Mesodermal cell (in vitro differentiated cells): ENCODE results near the gene LRRC43.

Source experiments
- H3K27ac ChIP-seq: 2 replicates; pipeline ENCODE4 v1.7.0; 2013; ENCODE audit warnings: mild to moderate bottlenecking, low read depth, low read length, moderate library complexity; ENCODE audit not compliant: severe bottlenecking
- H3K36me3 ChIP-seq: 2 replicates; pipeline ENCODE4 v1.7.1; 2013; ENCODE audit warnings: mild to moderate bottlenecking, low read length, moderate library complexity; ENCODE audit not compliant: control insufficient read depth, insufficient read depth
- H3K4me1 ChIP-seq: one replicate; pipeline ENCODE4 v1.7.1; 2013; ENCODE audit warnings: mild to moderate bottlenecking, low read length; ENCODE audit not compliant: insufficient read depth, control insufficient read depth, poor library complexity, severe bottlenecking
- H3K4me3 ChIP-seq: 2 replicates; pipeline ENCODE4 v1.7.0; 2013; ENCODE audit warnings: low read length, control low read depth, mild to moderate bottlenecking; ENCODE audit not compliant: insufficient read depth, poor library complexity, severe bottlenecking; ENCODE audit errors: extremely low read depth
- H3K9me3 ChIP-seq: 2 replicates; pipeline ENCODE4 v1.7.1; 2013; ENCODE audit warnings: mild to moderate bottlenecking, low read length, moderate library complexity; ENCODE audit not compliant: control insufficient read depth
- WGBS, 2 experiments: methylation state at CpG; one replicate each; pipeline ENCODE4 v1.1.5; 2013; ENCODE audit warnings: missing lambda C conversion rate in 2 of 2; ENCODE audit not compliant: insufficient coverage in 2 of 2; 5-methylcytosine and 5-hydroxymethylcytosine counted together

Gene LRRC43

DNA sequence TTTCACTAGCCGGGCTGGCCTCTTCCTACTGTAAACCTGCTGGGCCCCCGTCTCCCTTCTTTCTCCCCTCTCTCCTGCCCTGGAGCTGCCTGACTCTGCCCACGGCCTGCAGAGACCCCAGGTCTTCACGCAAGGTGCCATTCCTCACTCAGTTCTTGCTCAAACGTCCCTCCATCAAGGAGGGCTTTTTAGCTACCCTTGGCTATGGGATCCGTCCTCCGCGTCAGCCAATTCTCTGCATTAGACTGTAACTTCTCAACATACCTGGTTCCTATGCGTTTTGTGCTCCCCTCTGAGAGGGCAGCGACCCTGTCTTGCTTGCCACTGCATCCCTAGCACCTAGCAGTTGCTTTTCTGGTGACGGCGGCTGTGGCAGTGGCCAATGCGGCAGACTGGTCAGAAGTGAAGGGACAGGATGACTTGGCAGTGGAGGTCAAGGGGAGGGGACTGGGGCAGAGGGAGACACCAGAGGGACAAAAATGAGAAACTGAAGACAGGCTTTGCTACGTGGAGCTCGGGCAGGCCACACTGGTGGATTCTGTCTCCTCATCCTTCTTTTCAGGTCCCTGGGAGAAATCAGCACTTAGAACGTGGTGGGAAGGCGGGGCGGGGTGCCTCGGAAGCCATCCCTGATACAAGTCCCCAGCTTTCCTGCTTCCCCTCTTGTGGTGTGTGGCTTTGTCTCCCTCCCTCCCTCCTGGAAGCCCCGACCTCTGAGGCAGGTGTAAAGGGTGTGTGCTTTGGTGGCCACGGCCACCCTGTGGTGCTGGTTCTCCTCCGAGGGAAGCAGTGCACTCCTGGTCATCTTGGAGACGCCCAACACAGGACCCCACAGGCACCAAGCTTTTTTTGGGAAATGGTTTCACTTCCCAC, 22.4 kb downstream of the LRRC43 start:
- 64 to 67% methylated on average over 14 to 20 of the region's 23 CpGs for WGBS, 2 experiments
- no peak overlapping the region for H3K27ac ChIP-seq
- no peaks in the 10 kb centered on the region for H3K9me3 ChIP-seq
- H3K4me1 ChIP-seq, result no peaks in the 10 kb centered on the region
- peaks cover 35% of the 10 kb centered on the region for H3K36me3 ChIP-seq
- no peak overlapping the region for H3K4me3 ChIP-seq

DNA sequence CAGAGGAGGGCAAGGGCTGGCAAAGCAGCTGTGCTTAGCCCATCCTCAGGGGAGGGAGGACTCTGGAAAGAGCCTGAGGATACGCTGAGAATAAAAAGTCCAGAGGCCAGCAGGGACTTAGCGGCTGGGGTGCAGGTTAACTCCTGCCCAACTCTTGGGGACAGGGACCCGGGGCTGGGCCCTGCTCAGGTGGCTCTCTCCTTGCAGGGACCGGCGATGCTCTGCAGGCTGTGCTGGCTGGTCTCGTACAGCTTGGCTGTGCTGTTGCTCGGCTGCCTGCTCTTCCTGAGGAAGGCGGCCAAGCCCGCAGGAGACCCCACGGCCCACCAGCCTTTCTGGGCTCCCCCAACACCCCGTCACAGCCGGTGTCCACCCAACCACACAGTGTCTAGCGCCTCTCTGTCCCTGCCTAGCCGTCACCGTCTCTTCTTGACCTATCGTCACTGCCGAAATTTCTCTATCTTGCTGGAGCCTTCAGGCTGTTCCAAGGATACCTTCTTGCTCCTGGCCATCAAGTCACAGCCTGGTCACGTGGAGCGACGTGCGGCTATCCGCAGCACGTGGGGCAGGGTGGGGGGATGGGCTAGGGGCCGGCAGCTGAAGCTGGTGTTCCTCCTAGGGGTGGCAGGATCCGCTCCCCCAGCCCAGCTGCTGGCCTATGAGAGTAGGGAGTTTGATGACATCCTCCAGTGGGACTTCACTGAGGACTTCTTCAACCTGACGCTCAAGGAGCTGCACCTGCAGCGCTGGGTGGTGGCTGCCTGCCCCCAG, 23.4 kb downstream of the LRRC43 start:
- 89 to 92% methylated on average over 21 to 27 of the region's 27 CpGs for whole genome bisulfite sequencing, 2 experiments
- no peak overlapping the region for H3K4me3 ChIP-seq
- H3K36me3 ChIP-seq, result peaks cover 45% of the 10 kb centered on the region
- no peaks in the 10 kb centered on the region for H3K4me1 ChIP-seq
- no peaks in the 10 kb centered on the region for H3K9me3 ChIP-seq
- H3K27ac ChIP-seq, result no peak overlapping the region

DNA sequence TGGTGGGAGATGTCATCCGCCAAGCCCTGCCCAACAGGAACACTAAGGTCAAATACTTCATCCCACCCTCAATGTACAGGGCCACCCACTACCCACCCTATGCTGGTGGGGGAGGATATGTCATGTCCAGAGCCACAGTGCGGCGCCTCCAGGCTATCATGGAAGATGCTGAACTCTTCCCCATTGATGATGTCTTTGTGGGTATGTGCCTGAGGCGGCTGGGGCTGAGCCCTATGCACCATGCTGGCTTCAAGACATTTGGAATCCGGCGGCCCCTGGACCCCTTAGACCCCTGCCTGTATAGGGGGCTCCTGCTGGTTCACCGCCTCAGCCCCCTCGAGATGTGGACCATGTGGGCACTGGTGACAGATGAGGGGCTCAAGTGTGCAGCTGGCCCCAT, 24.1 kb downstream of the LRRC43 start:
- peaks cover 52% of the 10 kb centered on the region for H3K36me3 ChIP-seq
- no peak overlapping the region for H3K4me3 ChIP-seq
- H3K9me3 ChIP-seq, result no peaks in the 10 kb centered on the region
- no peaks in the 10 kb centered on the region for H3K4me1 ChIP-seq
- 96 to 100% methylated on average over 4 to 6 of the region's 8 CpGs for WGBS, 2 experiments
- no peak overlapping the region for H3K27ac ChIP-seq

DNA sequence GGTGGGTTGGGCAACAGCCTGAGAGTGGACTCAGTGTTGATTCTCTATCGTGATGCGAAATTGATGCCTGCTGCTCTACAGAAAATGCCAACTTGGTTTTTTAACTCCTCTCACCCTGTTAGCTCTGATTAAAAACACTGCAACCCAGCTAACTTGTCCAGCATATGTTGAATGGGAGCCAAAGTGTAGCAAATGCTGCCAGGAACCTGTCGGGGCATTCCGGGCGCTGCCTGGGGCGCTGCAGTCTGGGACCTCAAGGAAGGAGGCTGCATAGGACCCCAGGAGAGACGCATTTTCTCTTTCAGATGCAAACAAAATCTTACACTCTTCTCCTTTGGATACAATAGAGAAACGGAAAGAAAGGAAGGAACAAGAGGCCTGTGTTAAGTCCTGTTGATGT, 24.5 kb downstream of the LRRC43 start:
- 96% methylated on average over 6 to 7 of the region's 8 CpGs for WGBS, 2 experiments
- peaks cover 56% of the 10 kb centered on the region for H3K36me3 ChIP-seq
- H3K27ac ChIP-seq, result no peak overlapping the region
- H3K4me3 ChIP-seq, result no peak overlapping the region
- H3K4me1 ChIP-seq, result no peaks in the 10 kb centered on the region
- H3K9me3 ChIP-seq, result no peaks in the 10 kb centered on the region

DNA sequence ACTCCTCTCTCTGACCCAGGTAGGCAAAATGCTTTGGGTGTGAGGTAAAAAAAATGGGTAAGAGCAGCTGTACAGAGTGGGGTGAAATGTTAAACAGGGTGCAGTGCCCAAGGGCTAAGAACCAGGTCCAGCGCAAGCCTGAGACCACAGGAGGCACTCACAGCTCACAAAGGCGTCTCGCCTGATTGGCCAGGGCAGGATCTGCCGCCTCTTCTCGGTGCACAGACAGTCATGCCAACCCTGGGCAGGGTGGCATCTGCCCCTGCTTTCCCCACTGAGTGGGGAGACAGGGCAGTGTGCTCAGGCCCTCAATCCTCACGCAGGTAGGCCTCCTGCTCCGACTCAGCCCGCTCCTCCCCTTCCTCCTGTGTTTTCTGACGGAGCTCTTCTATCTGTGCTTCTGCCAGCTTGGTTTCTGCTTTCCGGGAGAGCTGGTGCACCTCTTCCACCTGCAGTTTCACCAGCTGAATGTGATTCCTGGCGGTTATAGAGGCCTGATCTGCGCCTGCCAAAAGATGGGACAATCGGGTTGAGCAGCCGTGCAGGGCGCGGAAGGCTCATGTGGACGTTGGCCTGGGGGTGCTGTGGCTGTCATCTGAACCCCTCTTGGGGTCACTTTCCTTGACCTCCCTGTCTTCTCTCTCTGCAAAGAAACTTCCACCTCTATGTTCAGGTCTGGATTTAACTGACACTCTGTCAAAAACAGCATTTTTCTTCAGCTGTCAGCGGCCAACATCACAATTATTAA, 25.3 kb downstream of the LRRC43 start:
- no peak overlapping the region for H3K27ac ChIP-seq
- H3K9me3 ChIP-seq, result no peaks in the 10 kb centered on the region
- WGBS, 2 experiments, result 94 to 96% methylated on average over 18 of the region's 18 CpGs
- no peaks in the 10 kb centered on the region for H3K4me1 ChIP-seq
- H3K36me3 ChIP-seq, result peaks cover 64% of the 10 kb centered on the region
- no peak overlapping the region for H3K4me3 ChIP-seq

DNA sequence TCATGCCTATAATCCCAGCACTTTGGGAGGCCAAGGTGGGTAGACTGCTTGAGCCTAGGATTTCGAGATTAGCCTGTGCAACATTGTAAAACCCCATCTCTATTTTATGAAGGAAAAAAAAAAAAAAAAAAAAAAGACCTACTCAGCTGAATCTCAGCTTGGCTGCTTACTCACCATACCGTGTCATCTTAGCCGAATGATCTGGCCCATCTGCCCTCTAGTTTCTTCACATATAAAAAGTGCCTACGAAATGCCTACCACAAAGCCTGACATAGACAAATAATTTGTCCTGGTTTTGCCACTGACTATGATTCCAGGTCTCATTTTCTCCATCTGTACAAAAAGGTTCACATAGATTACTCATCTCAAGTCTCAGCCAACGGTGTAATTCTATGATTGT, 32.8 kb downstream of the LRRC43 start:
- WGBS, 2 experiments, result 92 to 100% methylated on average over 3 of the region's 5 CpGs

DNA sequence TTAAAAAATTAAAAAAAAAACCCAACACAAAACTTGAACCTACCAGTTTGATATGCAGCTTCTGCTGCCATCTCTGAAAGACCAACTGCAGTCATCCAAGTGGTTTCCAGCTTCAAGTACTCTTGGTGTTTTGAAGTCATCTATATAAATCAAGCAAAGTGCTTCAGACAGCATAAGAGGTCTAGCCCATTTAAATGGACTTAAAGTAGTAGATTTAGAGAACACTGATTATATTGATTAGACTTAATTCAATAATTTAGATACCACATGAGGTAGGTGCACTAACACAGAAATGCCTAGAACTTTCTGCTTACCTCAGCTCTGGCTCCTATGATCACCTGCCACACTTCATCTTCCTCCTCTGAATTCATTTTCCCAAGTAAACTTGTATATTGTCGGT, 33.5 kb downstream of the LRRC43 start:
- Histone ChIP-seq H3K4me1 (no peaks in the 10 kb centered on the region), H3K9me3 (no peaks in the 10 kb centered on the region), H3K27ac (no peak overlapping the region), H3K4me3 (no peak overlapping the region), H3K36me3 (peaks cover 89% of the 10 kb centered on the region)
- no CpG with 5 or more reads among the region's 1 CpG for WGBS, 2 experiments

More for the DNA sequence above, 32.8 kb downstream of the LRRC43 start:
- no peak overlapping the region for H3K27ac ChIP-seq
- H3K36me3 ChIP-seq, result peaks cover 89% of the 10 kb centered on the region
- no peak overlapping the region for H3K4me3 ChIP-seq
- no peaks in the 10 kb centered on the region for H3K9me3 ChIP-seq
- no peaks in the 10 kb centered on the region for H3K4me1 ChIP-seq

DNA sequence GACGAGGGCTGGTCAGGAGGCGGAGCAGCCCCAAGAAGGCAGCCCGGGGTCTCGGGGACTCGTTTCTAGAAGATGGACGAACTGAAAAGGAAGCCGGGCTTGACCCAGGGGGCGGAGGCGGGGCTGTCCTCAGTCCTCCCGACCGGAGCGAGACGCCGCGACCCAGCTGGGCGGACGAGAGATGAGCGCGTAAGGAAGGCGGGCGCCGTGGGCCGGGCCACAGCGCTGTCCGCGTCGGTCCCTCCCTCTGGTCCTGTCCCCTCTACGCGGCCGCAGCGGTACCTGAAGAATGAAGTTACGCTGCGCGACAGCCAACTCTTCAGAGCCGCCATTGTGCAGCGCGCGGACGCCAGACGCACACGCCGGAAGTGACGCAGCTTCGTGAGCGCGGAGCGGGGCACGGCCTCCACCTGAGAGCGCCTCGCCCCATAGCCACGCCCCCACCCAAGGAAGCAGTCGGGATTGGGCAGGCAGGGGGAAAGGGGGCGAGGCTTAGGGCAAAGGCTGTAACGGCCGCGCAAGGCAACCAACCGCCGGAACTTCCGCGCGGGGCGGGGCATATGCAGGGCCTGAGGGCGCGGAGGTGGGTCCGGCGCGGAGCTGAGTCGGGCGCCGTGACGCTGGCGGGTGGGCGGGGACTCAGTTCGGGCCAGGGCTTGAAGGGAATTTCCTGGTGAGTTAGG, 42.9 kb downstream of the LRRC43 start, which contains the start of gene DIABLO:
Gene DIABLO (minus strand): TSS at position 370 of the 683 bp plus-strand sequence. CDS start 38 bp downstream, at position 332.
- WGBS, 2 experiments, result 0 to 1% methylated on average over 46 to 52 of the region's 74 CpGs
- no peaks in the 10 kb centered on the region for H3K9me3 ChIP-seq
- H3K4me1 ChIP-seq, result peaks cover 21% of the 10 kb centered on the region
- H3K27ac ChIP-seq, result peak within 1 kb of the TSS; percentile 98
- peaks cover 48% of the 10 kb centered on the region for H3K36me3 ChIP-seq
- H3K4me3 ChIP-seq, result peak within 1 kb of the TSS; percentile 97

DNA sequence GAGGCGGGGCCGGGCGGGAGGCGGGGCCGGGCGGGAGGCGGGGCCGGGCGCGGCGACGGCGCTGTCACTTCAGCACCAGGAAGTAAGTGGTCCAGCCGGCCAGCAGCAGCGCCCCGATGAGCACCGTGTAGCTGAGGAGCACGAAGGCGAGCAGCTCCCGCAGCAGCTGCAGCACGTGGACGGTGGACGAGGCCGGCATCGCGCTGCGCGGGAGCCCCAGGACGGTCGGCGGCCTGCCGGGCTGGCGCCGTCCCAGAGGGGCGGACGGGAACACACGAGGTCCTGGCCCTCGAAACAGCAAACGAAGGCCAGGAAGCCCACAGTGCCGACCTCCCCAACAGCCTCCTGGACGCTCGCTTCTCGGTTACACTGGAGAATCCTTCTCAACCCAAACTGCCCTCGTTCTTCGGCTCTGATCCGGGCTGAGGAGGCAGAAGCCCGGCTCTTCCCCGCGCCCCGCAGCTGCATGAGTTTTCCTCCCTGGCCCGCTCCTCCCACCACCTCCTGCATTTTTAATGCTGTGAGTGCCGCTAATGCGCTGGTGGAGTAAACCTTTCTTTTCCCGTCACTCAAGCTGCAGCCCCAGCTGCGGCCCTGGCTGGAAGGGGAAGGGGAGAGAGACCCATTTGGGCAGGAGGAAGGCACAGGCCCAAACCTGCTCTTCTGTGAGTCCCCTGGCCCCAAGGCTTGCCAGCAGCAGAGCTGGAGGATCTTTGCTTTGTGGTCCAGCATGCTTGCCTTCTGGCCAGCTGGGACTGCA, 43.6 kb downstream of the LRRC43 start:
- WGBS, 2 experiments, result 31 to 32% methylated on average over 38 to 41 of the region's 55 CpGs

More for the DNA sequence above, 43.6 kb downstream of the LRRC43 start:
- H3K4me3 ChIP-seq, result peak overlapping the region; percentile 1
- peaks cover 21% of the 10 kb centered on the region for H3K4me1 ChIP-seq
- H3K27ac ChIP-seq, result no peak overlapping the region
- no peaks in the 10 kb centered on the region for H3K9me3 ChIP-seq
- peaks cover 48% of the 10 kb centered on the region for H3K36me3 ChIP-seq
